PC-9 (cell line): Measurements from ENCODE around the gene EDDM13. TPM values are rescaled to one million over a fixed set of nuclear protein-coding genes. Genes with fewer than 3 reads are reported as not detected.
"Not testable (repeated sequence)": the region's sequence is repeated elsewhere in the genome, so short reads cannot be mapped to it uniquely, and the experiment has no call there.

Source experiments
- BruUV-seq: library from RNA; stranded (reverse); fragments of 400-500 nt; replicated peaks from 2 replicates; lab custom pipeline; 2021; lab: Mats Ljungman, UMichigan
- CTCF ChIA-PET: fragments of 300-600 bp; sonication (Branson Sonifier 250); formaldehyde crosslinking; loops from one replicate; lab custom pipeline; 2022; ENCODE audit warnings: antibody characterized with exemption; lab: Charles Lee
- POLR2A ChIA-PET: fragments of 300-600 bp; sonication (Branson Sonifier 250); formaldehyde crosslinking; loops from one replicate; lab custom pipeline; 2022; ENCODE audit warnings: antibody characterized with exemption; ENCODE audit not compliant: unreplicated experiment; lab: Charles Lee
- DNase-seq, 2 experiments: peaks; one replicate each; pipeline versions ENCODE4 v3.0.0 to v3.0.0-alpha.2; 2015 to 2022; ENCODE audit warnings: mixed read lengths in 1 of 2
- H2AFZ ChIP-seq: fragments of 200-600 bp; sonication (generic); 2 replicates; pipeline ENCODE4 v1.8.1; 2017; ENCODE audit warnings: antibody characterized with exemption
- H3F3A ChIP-seq: fragments of 200-600 bp; sonication (generic); 2 replicates; pipeline ENCODE4 v1.8.1; 2017; ENCODE audit warnings: antibody characterized with exemption, mild to moderate bottlenecking, low read depth; ENCODE audit not compliant: insufficient read depth
- H3K27ac ChIP-seq: fragments of 200-600 bp; sonication (generic); 2 replicates; pipeline ENCODE4 v1.6.1; 2016; ENCODE audit warnings: mixed run types
- H3K27me3 ChIP-seq: fragments of 200-600 bp; sonication (generic); 2 replicates; pipeline ENCODE4 v1.6.1; 2016; ENCODE audit warnings: low read depth, mixed run types; ENCODE audit not compliant: insufficient read depth
- H3K36me3 ChIP-seq: fragments of 200-600 bp; sonication (generic); 2 replicates; pipeline ENCODE4 v1.6.1; 2016; ENCODE audit warnings: low read depth, mixed run types
- H3K4me1 ChIP-seq: fragments of 200-600 bp; sonication (generic); replicated peaks from 2 replicates; pipeline ENCODE4 v1.6.1; 2016; ENCODE audit warnings: mixed run types; ENCODE audit not compliant: insufficient read depth
- H3K4me2 ChIP-seq: fragments of 200-600 bp; sonication (generic); 2 replicates; pipeline ENCODE4 v1.6.1; 2017; ENCODE audit warnings: mixed run types
- H3K4me3 ChIP-seq: fragments of 200-600 bp; sonication (generic); 2 replicates; pipeline ENCODE4 v1.6.1; 2016; ENCODE audit warnings: mixed run types
- H3K79me2 ChIP-seq: fragments of 200-600 bp; sonication (generic); 2 replicates; pipeline ENCODE4 v1.6.1; 2017; ENCODE audit warnings: low read depth, mixed run types
- H3K9me2 ChIP-seq: fragments of 200-600 bp; sonication (generic); 2 replicates; pipeline ENCODE4 v1.8.1; 2017; ENCODE audit warnings: mild to moderate bottlenecking; ENCODE audit not compliant: insufficient read depth
- H3K9me3 ChIP-seq: fragments of 200-600 bp; sonication (generic); 2 replicates; pipeline ENCODE4 v1.8.1; 2016; ENCODE audit warnings: low read depth; ENCODE audit not compliant: insufficient read depth
- H4K20me1 ChIP-seq: fragments of 200-600 bp; sonication (generic); 2 replicates; pipeline ENCODE4 v1.8.1; 2017; ENCODE audit not compliant: insufficient read depth
- CTCF ChIP-seq: fragments of 200-600 bp; sonication (generic); conservative IDR thresholded peaks from 2 replicates; pipeline ENCODE4 v1.6.1; 2017; ENCODE audit warnings: mixed run types, antibody characterized with exemption, mild to moderate bottlenecking, moderate library complexity
- EZH2 ChIP-seq: fragments of 200-600 bp; sonication (generic); IDR thresholded peaks from 2 replicates; pipeline ENCODE4 v1.8.0; 2017; ENCODE audit warnings: antibody characterized with exemption, low read depth
- intact Hi-C: fragments of 100-400 bp; cut with micrococcal nuclease; formaldehyde crosslinking; loops from one replicate; pipeline ENCODE4 v1.10.0; 2022; ENCODE audit not compliant: unreplicated experiment
- total RNA-seq: library from RNA; stranded (reverse); gene quantifications from 2 replicates; pipeline ENCODE4 v1.2.3, GENCODE V29; 2021

EDDM13 gene
- total RNA-seq, 1 experiment from 2014 or later = not detected

DNA sequence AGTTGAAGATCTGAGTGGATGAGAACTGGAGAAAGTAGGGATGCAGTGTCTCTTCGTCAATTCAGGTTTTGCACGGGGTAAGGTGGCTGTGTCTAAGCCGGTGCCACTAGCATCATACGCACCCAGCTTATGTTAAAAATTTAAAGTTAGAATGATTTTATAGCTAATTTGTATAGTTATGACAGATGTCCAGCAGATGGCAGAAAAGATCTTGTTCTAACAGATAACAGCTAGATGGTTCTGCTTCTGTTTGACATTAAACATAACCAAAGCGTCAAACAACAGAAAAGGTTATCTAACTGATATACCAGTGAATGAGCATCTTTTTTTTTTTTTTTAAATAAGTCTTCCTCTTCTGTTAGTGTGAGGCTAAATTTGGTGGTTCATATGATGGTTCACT is 18.8 kb upstream of the EDDM13 start:
- H3K9me3 ChIP-seq = no peaks in the 10 kb centered on the region
- no peak overlapping the region for H3K4me2 ChIP-seq
- no peak overlapping the region for H2AFZ ChIP-seq
- TF ChIP-seq CTCF = peak; percentile 65
- no peak for TF ChIP-seq EZH2
- no peaks in the 10 kb centered on the region for H3K36me3 ChIP-seq
- no peaks in the 10 kb centered on the region for H3K9me2 ChIP-seq
- ChIA-PET POLR2A (interaction anchor here (0.5 kb wide), 1 partner anchor 1897 kb away, joined by 3 read pairs; the partner anchor contains the start of gene ZNF329), CTCF (interaction anchor here (0.6 to 2.8 kb wide), 10 partner anchors 10 to 834 kb away, joined by 3 to 87 read pairs (median 7); no protein-coding TSS in a partner anchor)
- no peak overlapping the region for H3K4me3 ChIP-seq
- no TSS peak for BruUV-seq
- DNase-seq = no peak
- no peak overlapping the region for H3K27ac ChIP-seq
- 0 out of 2 replicates have a peak, but pooled peaks cover 4% of the 10 kb centered on the region for H3F3A ChIP-seq
- no peaks in the 10 kb centered on the region for H3K27me3 ChIP-seq
- intact Hi-C loops = loop anchor here (1.0 to 10.0 kb wide), 4 partner anchors 80 to 619 kb away; no protein-coding TSS in a partner anchor
- no peaks in the 10 kb centered on the region for H4K20me1 ChIP-seq
- no peaks in the 10 kb centered on the region for H3K4me1 ChIP-seq
- no peaks in the 10 kb centered on the region for H3K79me2 ChIP-seq

- Histone ChIP-seq H3K4me2 (no peak overlapping the region), H4K20me1 (peaks cover 7% of the 10 kb centered on the region; the same call in 1 of the 2 replicates), H3K9me3 (no peaks in the 10 kb centered on the region), H3K9me2 (no peaks in the 10 kb centered on the region), H3F3A (0 out of 2 replicates have a peak, but pooled peaks cover 4% of the 10 kb centered on the region), H3K36me3 (no peaks in the 10 kb centered on the region), H3K27me3 (no peaks in the 10 kb centered on the region), H3K4me3 (no peak overlapping the region), H3K79me2 (no peaks in the 10 kb centered on the region), H3K4me1 (no peaks in the 10 kb centered on the region), H2AFZ (no peak overlapping the region), H3K27ac (no peak overlapping the region)
- POLR2A ChIA-PET = no interaction called here
- DNase-seq = no peak
- TF ChIP-seq CTCF (no peak), EZH2 (no peak)
- no TSS peak for BruUV-seq
- CTCF ChIA-PET = no interaction called here
- intact Hi-C loops = loop anchor here (10.0 kb wide), 1 partner anchor 623 kb away; no protein-coding TSS in a partner anchor
Measured at GRCh38 chr19:56258272-56258671, 14.3 kb upstream of the EDDM13 start.

- H3K4me3 ChIP-seq = no peak overlapping the region
- no peaks in the 10 kb centered on the region for H3K4me1 ChIP-seq
- H3K9me2 ChIP-seq = no peaks in the 10 kb centered on the region
- DNase-seq = no peak
- H3K4me2 ChIP-seq = no peak overlapping the region
- no peaks in the 10 kb centered on the region for H3F3A ChIP-seq
- TF ChIP-seq CTCF = no peak
- TF ChIP-seq EZH2 = no peak
- no TSS peak for BruUV-seq
- no peak overlapping the region for H2AFZ ChIP-seq
- CTCF ChIA-PET = interaction anchor here (0.7 kb wide), 1 partner anchor 51 kb away, joined by 3 read pairs; no protein-coding TSS in a partner anchor
- H3K36me3 ChIP-seq = no peaks in the 10 kb centered on the region
- POLR2A ChIA-PET = no interaction called here
- H3K9me3 ChIP-seq = no peaks in the 10 kb centered on the region
- H3K79me2 ChIP-seq = no peaks in the 10 kb centered on the region
- H4K20me1 ChIP-seq = peaks cover 11% of the 10 kb centered on the region; the same call in 1 of the 2 replicates
- H3K27me3 ChIP-seq = no peaks in the 10 kb centered on the region
- no peak overlapping the region for H3K27ac ChIP-seq
- intact Hi-C loops = no loop called here
Measured at GRCh38 chr19:56261145-56261544, 11.4 kb upstream of the EDDM13 start.

- DNase-seq, CTCF ChIA-PET, H3K4me2 ChIP-seq, intact Hi-C loops, H3K79me2 ChIP-seq, H3K4me3 ChIP-seq, H2AFZ ChIP-seq, H3F3A ChIP-seq, BruUV-seq, H3K4me1 ChIP-seq, H3K27ac ChIP-seq, H3K36me3 ChIP-seq, H3K27me3 ChIP-seq, H3K9me3 ChIP-seq, H3K9me2 ChIP-seq: not testable (repeated sequence)
- POLR2A ChIA-PET = interaction anchor here (0.7 kb wide), 1 partner anchor 67 kb away, joined by 4 read pairs; no protein-coding TSS in a partner anchor
- H4K20me1 ChIP-seq = peaks cover 11% of the 10 kb centered on the region; the same call in 1 of the 2 replicates
Measured at GRCh38 chr19:56261932-56262331, 10.6 kb upstream of the EDDM13 start.
